ENCODE measurements around the gene AMIGO3.
"Not testable (repeated sequence)": the region's sequence is repeated elsewhere in the genome, so short reads cannot be mapped to it uniquely, and the experiment has no call there.

Gene AMIGO3

GRCh38 chr3:49688338-49689045, 31.0 kb downstream of the AMIGO3 start:
- not testable (repeated sequence) for H3K27ac ChIP-seq (ENCODE audit: low read length); H3K27me3 ChIP-seq (ENCODE audit: control insufficient read depth in 1 of 2, insufficient read depth in 2 of 2, low read length in 2 of 2); H3K9me3 ChIP-seq (ENCODE audit: control insufficient read depth in 2 of 2, low read length in 2 of 2); H3K36me3 ChIP-seq (ENCODE audit: control insufficient read depth in 2 of 2, insufficient read depth in 2 of 2, low read length in 2 of 2)
- Histone ChIP-seq H3K4me1 (ENCODE audit: control insufficient read depth, insufficient read depth, low read length) (peaks cover 26% of the 10 kb centered on the region), H3K4me3 (ENCODE audit: low read length in 2 of 2) (peak overlapping the region; percentile 81 to 96), H3K9ac (ENCODE audit: low read length in 2 of 2) (peak overlapping the region; percentile 85 to 93)

GRCh38 chr3:49687424-49687795, 32.1 kb downstream of the AMIGO3 start:
- not testable (repeated sequence) for H3K27ac ChIP-seq (ENCODE audit: low read length); H3K4me3 ChIP-seq (ENCODE audit: low read length in 2 of 2); H3K9me3 ChIP-seq (ENCODE audit: control insufficient read depth in 2 of 2, low read length in 2 of 2); H3K9ac ChIP-seq (ENCODE audit: low read length in 2 of 2); H3K27me3 ChIP-seq (ENCODE audit: control insufficient read depth in 1 of 2, insufficient read depth in 2 of 2, low read length in 2 of 2)
- H3K4me1 ChIP-seq (ENCODE audit: control insufficient read depth, insufficient read depth, low read length) = peaks cover 26% of the 10 kb centered on the region
- peaks cover 11 to 13% of the 10 kb centered on the region in 2 donors for H3K36me3 ChIP-seq (ENCODE audit: control insufficient read depth in 2 of 2, insufficient read depth in 2 of 2, low read length in 2 of 2)

- H3K4me1 ChIP-seq (ENCODE audit: control insufficient read depth, insufficient read depth, low read length) = peaks cover 26% of the 10 kb centered on the region
- H3K27me3 ChIP-seq (ENCODE audit: control insufficient read depth in 1 of 2, insufficient read depth in 2 of 2, low read length in 2 of 2); H3K9me3 ChIP-seq (ENCODE audit: control insufficient read depth in 2 of 2, low read length in 2 of 2); H3K27ac ChIP-seq (ENCODE audit: low read length); H3K9ac ChIP-seq (ENCODE audit: low read length in 2 of 2): not testable (repeated sequence)
- peaks cover 16 to 18% of the 10 kb centered on the region in 2 donors for H3K36me3 ChIP-seq (ENCODE audit: control insufficient read depth in 2 of 2, insufficient read depth in 2 of 2, low read length in 2 of 2)
- H3K4me3 ChIP-seq (ENCODE audit: low read length in 2 of 2) = peak overlapping the region in 1 of 2 donors; percentile 35
Observed at GRCh38 chr3:49686769-49687423, 32.6 kb downstream of the AMIGO3 start.

GRCh38 chr3:49686346-49686745, 33.1 kb downstream of the AMIGO3 start:
- H3K9ac ChIP-seq (ENCODE audit: low read length in 2 of 2); H3K9me3 ChIP-seq (ENCODE audit: control insufficient read depth in 2 of 2, low read length in 2 of 2); H3K27ac ChIP-seq (ENCODE audit: low read length); H3K27me3 ChIP-seq (ENCODE audit: control insufficient read depth in 1 of 2, insufficient read depth in 2 of 2, low read length in 2 of 2): not testable (repeated sequence)
- peaks cover 26% of the 10 kb centered on the region for H3K4me1 ChIP-seq (ENCODE audit: control insufficient read depth, insufficient read depth, low read length)
- H3K4me3 ChIP-seq (ENCODE audit: low read length in 2 of 2) = peak overlapping the region in 1 of 2 donors; percentile 35
- H3K36me3 ChIP-seq (ENCODE audit: control insufficient read depth in 2 of 2, insufficient read depth in 2 of 2, low read length in 2 of 2) = peaks cover 21 to 24% of the 10 kb centered on the region in 2 donors

- not testable (repeated sequence) for H3K27ac ChIP-seq (ENCODE audit: low read length); H3K9me3 ChIP-seq (ENCODE audit: control insufficient read depth in 2 of 2, low read length in 2 of 2); H3K4me3 ChIP-seq (ENCODE audit: low read length in 2 of 2); H3K27me3 ChIP-seq (ENCODE audit: control insufficient read depth in 1 of 2, insufficient read depth in 2 of 2, low read length in 2 of 2); H3K9ac ChIP-seq (ENCODE audit: low read length in 2 of 2)
- H3K4me1 ChIP-seq (ENCODE audit: control insufficient read depth, insufficient read depth, low read length) = peaks cover 22% of the 10 kb centered on the region
- H3K36me3 ChIP-seq (ENCODE audit: control insufficient read depth in 2 of 2, insufficient read depth in 2 of 2, low read length in 2 of 2) = peaks cover 22 to 28% of the 10 kb centered on the region in 2 donors
Observed at GRCh38 chr3:49685846-49686245, 33.6 kb downstream of the AMIGO3 start.

- H3K4me1 ChIP-seq (ENCODE audit: control insufficient read depth, insufficient read depth, low read length) = peaks cover 15% of the 10 kb centered on the region
- not testable (repeated sequence) for H3K27me3 ChIP-seq (ENCODE audit: control insufficient read depth in 1 of 2, insufficient read depth in 2 of 2, low read length in 2 of 2); H3K9me3 ChIP-seq (ENCODE audit: control insufficient read depth in 2 of 2, low read length in 2 of 2); H3K27ac ChIP-seq (ENCODE audit: low read length); H3K9ac ChIP-seq (ENCODE audit: low read length in 2 of 2); H3K4me3 ChIP-seq (ENCODE audit: low read length in 2 of 2)
- H3K36me3 ChIP-seq (ENCODE audit: control insufficient read depth in 2 of 2, insufficient read depth in 2 of 2, low read length in 2 of 2) = peaks cover 29 to 36% of the 10 kb centered on the region in 2 donors
Observed at GRCh38 chr3:49685103-49685502, 34.4 kb downstream of the AMIGO3 start.

- H3K36me3 ChIP-seq (ENCODE audit: control insufficient read depth in 2 of 2, insufficient read depth in 2 of 2, low read length in 2 of 2) = peaks cover 35 to 41% of the 10 kb centered on the region in 2 donors
- not testable (repeated sequence) for H3K27ac ChIP-seq (ENCODE audit: low read length); H3K4me3 ChIP-seq (ENCODE audit: low read length in 2 of 2); H3K9ac ChIP-seq (ENCODE audit: low read length in 2 of 2); H3K27me3 ChIP-seq (ENCODE audit: control insufficient read depth in 1 of 2, insufficient read depth in 2 of 2, low read length in 2 of 2); H3K9me3 ChIP-seq (ENCODE audit: control insufficient read depth in 2 of 2, low read length in 2 of 2)
- H3K4me1 ChIP-seq (ENCODE audit: control insufficient read depth, insufficient read depth, low read length) = peaks cover 15% of the 10 kb centered on the region
Observed at GRCh38 chr3:49684453-49684852, 35.0 kb downstream of the AMIGO3 start.

- Histone ChIP-seq H3K4me1 (ENCODE audit: control insufficient read depth, insufficient read depth, low read length) (peaks cover 8% of the 10 kb centered on the region), H3K9me3 (ENCODE audit: control insufficient read depth in 2 of 2, low read length in 2 of 2) (no peaks in the 10 kb centered on the region), H3K27me3 (ENCODE audit: control insufficient read depth in 1 of 2, insufficient read depth in 2 of 2, low read length in 2 of 2) (peaks cover 5 to 9% of the 10 kb centered on the region in 2 donors), H3K36me3 (ENCODE audit: control insufficient read depth in 2 of 2, insufficient read depth in 2 of 2, low read length in 2 of 2) (peaks cover 47 to 54% of the 10 kb centered on the region in 2 donors), H3K4me3 (ENCODE audit: low read length in 2 of 2) (no peak overlapping the region), H3K27ac (ENCODE audit: low read length) (no peak overlapping the region), H3K9ac (ENCODE audit: low read length in 2 of 2) (no peak overlapping the region)
Observed at GRCh38 chr3:49683162-49683561, 36.3 kb downstream of the AMIGO3 start.

- H3K27me3 ChIP-seq (ENCODE audit: control insufficient read depth in 1 of 2, insufficient read depth in 2 of 2, low read length in 2 of 2) = peaks cover 0 to 2% of the 10 kb centered on the region in 2 donors
- H3K27ac ChIP-seq (ENCODE audit: low read length) = no peak overlapping the region
- H3K4me3 ChIP-seq (ENCODE audit: low read length in 2 of 2) = no peak overlapping the region
- H3K9ac ChIP-seq (ENCODE audit: low read length in 2 of 2) = no peak overlapping the region
- H3K36me3 ChIP-seq (ENCODE audit: control insufficient read depth in 2 of 2, insufficient read depth in 2 of 2, low read length in 2 of 2) = peaks cover 61 to 69% of the 10 kb centered on the region in 2 donors
- H3K9me3 ChIP-seq (ENCODE audit: control insufficient read depth in 2 of 2, low read length in 2 of 2) = no peaks in the 10 kb centered on the region
- H3K4me1 ChIP-seq (ENCODE audit: control insufficient read depth, insufficient read depth, low read length) = peaks cover 4% of the 10 kb centered on the region
Observed at GRCh38 chr3:49681543-49681942, 37.9 kb downstream of the AMIGO3 start.

- H3K4me1 ChIP-seq (ENCODE audit: control insufficient read depth, insufficient read depth, low read length) = peaks cover under 1% of the 10 kb centered on the region
- no peak overlapping the region for H3K27ac ChIP-seq (ENCODE audit: low read length)
- peaks cover 65 to 73% of the 10 kb centered on the region in 2 donors for H3K36me3 ChIP-seq (ENCODE audit: control insufficient read depth in 2 of 2, insufficient read depth in 2 of 2, low read length in 2 of 2)
- no peak overlapping the region for H3K4me3 ChIP-seq (ENCODE audit: low read length in 2 of 2)
- no peaks in the 10 kb centered on the region for H3K27me3 ChIP-seq (ENCODE audit: control insufficient read depth in 1 of 2, insufficient read depth in 2 of 2, low read length in 2 of 2)
- no peaks in the 10 kb centered on the region for H3K9me3 ChIP-seq (ENCODE audit: control insufficient read depth in 2 of 2, low read length in 2 of 2)
- no peak overlapping the region for H3K9ac ChIP-seq (ENCODE audit: low read length in 2 of 2)
Observed at GRCh38 chr3:49681232-49681522, 38.3 kb downstream of the AMIGO3 start.

- Histone ChIP-seq H3K9me3 (ENCODE audit: control insufficient read depth in 2 of 2, low read length in 2 of 2) (no peaks in the 10 kb centered on the region), H3K27me3 (ENCODE audit: control insufficient read depth in 1 of 2, insufficient read depth in 2 of 2, low read length in 2 of 2) (no peaks in the 10 kb centered on the region), H3K9ac (ENCODE audit: low read length in 2 of 2) (no peak overlapping the region), H3K27ac (ENCODE audit: low read length) (no peak overlapping the region), H3K36me3 (ENCODE audit: control insufficient read depth in 2 of 2, insufficient read depth in 2 of 2, low read length in 2 of 2) (peaks cover 67 to 76% of the 10 kb centered on the region in 2 donors), H3K4me1 (ENCODE audit: control insufficient read depth, insufficient read depth, low read length) (no peaks in the 10 kb centered on the region), H3K4me3 (ENCODE audit: low read length in 2 of 2) (no peak overlapping the region)
Observed at GRCh38 chr3:49680493-49681231, 38.8 kb downstream of the AMIGO3 start.

All from stomach smooth muscle (tissue), 2 donors.